ENCODE measurements around the gene SCMH1. TPM values are rescaled to one million over a fixed set of nuclear protein-coding genes. Genes with fewer than 3 reads are reported as not detected.
A peak's percentile ranks its signal among the peaks of the same experiment; 100 is the strongest.

SCMH1 gene
- total RNA-seq, 3 donors from 2014 or later = 37.0 to 93.4 (median 53.4) TPM

DNA sequence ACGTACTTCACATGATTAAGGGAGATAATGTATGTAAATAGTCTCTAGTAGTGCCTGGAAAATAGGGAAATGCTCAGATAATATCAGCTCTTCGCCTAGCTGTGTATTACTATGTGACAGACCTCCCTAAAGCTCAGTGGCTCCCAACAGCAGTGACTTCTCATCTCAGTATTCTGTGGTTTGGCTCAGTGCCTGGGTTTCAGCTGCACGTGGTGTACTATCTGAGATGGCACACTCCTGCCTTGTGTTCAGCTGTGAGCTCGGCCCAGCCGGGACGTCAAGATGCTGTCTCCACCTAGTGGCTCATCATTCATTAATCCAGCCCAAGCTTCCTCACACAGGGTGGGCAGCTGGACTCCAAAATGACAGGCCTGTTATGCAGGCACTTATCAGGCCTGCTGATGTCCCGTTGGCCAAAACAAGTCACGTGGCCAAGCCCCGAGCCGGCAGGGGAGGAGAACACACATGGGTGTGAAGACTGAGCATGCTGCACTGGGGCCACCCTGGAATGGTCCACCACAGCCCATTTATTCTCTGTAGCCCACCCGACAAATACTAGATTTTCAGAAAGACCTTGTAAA is 238.4 kb downstream of the SCMH1 start:
- Histone ChIP-seq H3K4me1 (peaks cover 5% of the 10 kb centered on the region in 2 donors), H3K27ac (peak overlapping the region; percentile 21 to 36), H3K27me3 (no peaks in the 10 kb centered on the region), H3K9me3 (no peaks in the 10 kb centered on the region), H3K4me3 (no peak overlapping the region), H3K36me3 (no peaks in the 10 kb centered on the region)
- TF ChIP-seq POLR2A (IDR thresholded peaks at IDR 0.05) = no peak
- peak; percentile 49 to 67 (median 54) for TF ChIP-seq POLR2AphosphoS5 (IDR thresholded peaks at IDR 0.05)
- TF ChIP-seq, protein P1, sequence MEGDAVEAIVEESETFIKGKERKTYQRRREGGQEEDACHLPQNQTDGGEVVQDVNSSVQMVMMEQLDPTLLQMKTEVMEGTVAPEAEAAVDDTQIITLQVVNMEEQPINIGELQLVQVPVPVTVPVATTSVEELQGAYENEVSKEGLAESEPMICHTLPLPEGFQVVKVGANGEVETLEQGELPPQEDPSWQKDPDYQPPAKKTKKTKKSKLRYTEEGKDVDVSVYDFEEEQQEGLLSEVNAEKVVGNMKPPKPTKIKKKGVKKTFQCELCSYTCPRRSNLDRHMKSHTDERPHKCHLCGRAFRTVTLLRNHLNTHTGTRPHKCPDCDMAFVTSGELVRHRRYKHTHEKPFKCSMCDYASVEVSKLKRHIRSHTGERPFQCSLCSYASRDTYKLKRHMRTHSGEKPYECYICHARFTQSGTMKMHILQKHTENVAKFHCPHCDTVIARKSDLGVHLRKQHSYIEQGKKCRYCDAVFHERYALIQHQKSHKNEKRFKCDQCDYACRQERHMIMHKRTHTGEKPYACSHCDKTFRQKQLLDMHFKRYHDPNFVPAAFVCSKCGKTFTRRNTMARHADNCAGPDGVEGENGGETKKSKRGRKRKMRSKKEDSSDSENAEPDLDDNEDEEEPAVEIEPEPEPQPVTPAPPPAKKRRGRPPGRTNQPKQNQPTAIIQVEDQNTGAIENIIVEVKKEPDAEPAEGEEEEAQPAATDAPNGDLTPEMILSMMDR (IDR thresholded peaks at IDR 0.05) = peak; percentile 14 to 55 (median 42)
- peak; percentile 86 to 95 for DNase-seq (ENCODE audit: low spot score in 2 of 2)
- intact Hi-C loops (cut with DNase I; ENCODE audit: low total_unique reads) = no loop called here

- TF ChIP-seq POLR2AphosphoS5 (IDR thresholded peaks at IDR 0.05) (no peak), POLR2A (IDR thresholded peaks at IDR 0.05) (no peak)
- TF ChIP-seq, protein P1 (IDR thresholded peaks at IDR 0.05) = no peak
- Histone ChIP-seq H3K4me1 (peaks cover 5% of the 10 kb centered on the region in 2 donors), H3K36me3 (no peaks in the 10 kb centered on the region), H3K4me3 (no peak overlapping the region), H3K27me3 (no peaks in the 10 kb centered on the region), H3K9me3 (no peaks in the 10 kb centered on the region), H3K27ac (peak overlapping the region; percentile 21 to 36)
- intact Hi-C loops (cut with DNase I; ENCODE audit: low total_unique reads) = no loop called here
- no peak for DNase-seq (ENCODE audit: low spot score in 2 of 2)
Observed at GRCh38 chr1:41003127-41003639, 238.9 kb downstream of the SCMH1 start.

DNA sequence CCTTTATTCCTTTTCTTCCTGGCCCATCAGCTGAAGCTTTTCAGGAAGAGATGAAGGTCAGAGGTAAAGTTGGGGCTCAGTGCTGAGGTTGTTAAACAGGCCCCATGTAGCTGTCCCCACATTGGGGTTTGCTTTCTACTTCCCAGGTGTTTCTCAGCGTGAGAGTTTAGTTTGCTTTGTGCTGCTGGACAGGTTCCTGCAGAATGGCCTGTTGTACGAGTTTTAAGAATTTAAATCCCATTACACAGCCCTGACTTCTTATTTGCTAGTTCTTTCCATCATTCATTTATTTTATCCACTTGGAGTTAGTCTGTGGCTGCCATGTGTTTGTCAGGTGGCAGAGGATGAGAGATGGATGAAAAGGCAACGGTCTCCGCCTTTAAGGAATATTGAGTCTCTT is 243.4 kb downstream of the SCMH1 start:
- no peaks in the 10 kb centered on the region for H3K27me3 ChIP-seq
- no peak for DNase-seq (ENCODE audit: low spot score in 2 of 2)
- TF ChIP-seq POLR2A (IDR thresholded peaks at IDR 0.05) = no peak
- TF ChIP-seq POLR2AphosphoS5 (IDR thresholded peaks at IDR 0.05) = no peak
- TF ChIP-seq, protein P1 (IDR thresholded peaks at IDR 0.05) = no peak
- no peaks in the 10 kb centered on the region for H3K36me3 ChIP-seq
- H3K4me3 ChIP-seq = no peak overlapping the region
- H3K9me3 ChIP-seq = no peaks in the 10 kb centered on the region
- intact Hi-C loops (cut with DNase I; ENCODE audit: low total_unique reads) = no loop called here
- no peak overlapping the region for H3K27ac ChIP-seq
- H3K4me1 ChIP-seq = peaks cover 5% of the 10 kb centered on the region in 2 donors

- Histone ChIP-seq H3K27me3 (no peaks in the 10 kb centered on the region), H3K36me3 (no peaks in the 10 kb centered on the region), H3K4me3 (no peak overlapping the region), H3K9me3 (no peaks in the 10 kb centered on the region), H3K4me1 (no peaks in the 10 kb centered on the region), H3K27ac (no peak overlapping the region)
- TF ChIP-seq, protein P1 (IDR thresholded peaks at IDR 0.05) = no peak
- TF ChIP-seq POLR2AphosphoS5 (IDR thresholded peaks at IDR 0.05) (no peak), POLR2A (IDR thresholded peaks at IDR 0.05) (no peak)
- intact Hi-C loops (cut with DNase I; ENCODE audit: low total_unique reads) = no loop called here
- no peak for DNase-seq (ENCODE audit: low spot score in 2 of 2)
Observed at GRCh38 chr1:40997096-40997495, 245.0 kb downstream of the SCMH1 start.

- DNase-seq (ENCODE audit: low spot score in 2 of 2) = no peak
- Histone ChIP-seq H3K4me3 (no peak overlapping the region), H3K9me3 (no peaks in the 10 kb centered on the region), H3K27me3 (no peaks in the 10 kb centered on the region), H3K36me3 (peaks cover 5% of the 10 kb centered on the region), H3K27ac (no peak overlapping the region), H3K4me1 (no peaks in the 10 kb centered on the region)
- TF ChIP-seq POLR2A (IDR thresholded peaks at IDR 0.05) (no peak), POLR2AphosphoS5 (IDR thresholded peaks at IDR 0.05) (no peak)
- TF ChIP-seq, protein P1 (IDR thresholded peaks at IDR 0.05) = no peak
- intact Hi-C loops (cut with DNase I; ENCODE audit: low total_unique reads) = no loop called here
Observed at GRCh38 chr1:40989066-40989465, 253.0 kb downstream of the SCMH1 start.

Measured in breast epithelium (tissue), 4 donors.